Effector memory CD4-positive, alpha-beta T cell (primary cell): Measurements from ENCODE around the gene DPP10.

ENCODE experiments used
- DNase-seq, 3 donors: peaks; one replicate each; pipeline ENCODE4 v3.0.0-alpha.2; 2020
- H3K27ac ChIP-seq: 2 replicates; pipeline ENCODE4 v1.7.0; 2013; ENCODE audit warnings: mild to moderate bottlenecking, low read length, moderate library complexity; ENCODE audit not compliant: insufficient read depth, poor library complexity, severe bottlenecking
- H3K27me3 ChIP-seq: replicated peaks from 2 replicates; pipeline ENCODE4 v1.7.0; 2013; ENCODE audit warnings: mild to moderate bottlenecking, low read length; ENCODE audit not compliant: insufficient read depth, control insufficient read depth, poor library complexity, severe bottlenecking
- H3K36me3 ChIP-seq: 2 replicates; pipeline ENCODE4 v1.7.0; 2013; ENCODE audit warnings: mild to moderate bottlenecking, low read length, moderate library complexity; ENCODE audit not compliant: control insufficient read depth, insufficient read depth
- H3K4me1 ChIP-seq: 2 replicates; pipeline ENCODE4 v1.7.0; 2013; ENCODE audit warnings: low read length, mild to moderate bottlenecking; ENCODE audit not compliant: control insufficient read depth, insufficient read depth, poor library complexity, severe bottlenecking
- H3K4me3 ChIP-seq: 2 replicates; pipeline ENCODE4 v1.7.0; 2013; ENCODE audit warnings: low read length, low read depth, mild to moderate bottlenecking; ENCODE audit not compliant: insufficient read depth, poor library complexity, severe bottlenecking
- H3K9me3 ChIP-seq: 2 replicates; pipeline ENCODE4 v1.7.0; 2013; ENCODE audit warnings: mild to moderate bottlenecking, low read length, moderate library complexity; ENCODE audit not compliant: control insufficient read depth

The DPP10 gene

GRCh38 chr2:114805195-114805594 lies 362.8 kb downstream of the DPP10 start:
- Histone ChIP-seq H3K4me1 (no peaks in the 10 kb centered on the region), H3K9me3 (no peaks in the 10 kb centered on the region), H3K36me3 (no peaks in the 10 kb centered on the region), H3K4me3 (no peak overlapping the region), H3K27me3 (no peaks in the 10 kb centered on the region), H3K27ac (no peak overlapping the region)
- DNase-seq: no peak

- H3K4me1 ChIP-seq: no peaks in the 10 kb centered on the region
- DNase-seq: no peak
- H3K27ac ChIP-seq: no peak overlapping the region
- H3K36me3 ChIP-seq: no peaks in the 10 kb centered on the region
- no peaks in the 10 kb centered on the region for H3K9me3 ChIP-seq
- no peaks in the 10 kb centered on the region for H3K27me3 ChIP-seq
- no peak overlapping the region for H3K4me3 ChIP-seq
Measured at GRCh38 chr2:114810092-114810491, 367.7 kb downstream of the DPP10 start.

- no peaks in the 10 kb centered on the region for H3K4me1 ChIP-seq
- no peak for DNase-seq
- H3K27ac ChIP-seq: no peak overlapping the region
- H3K9me3 ChIP-seq: no peaks in the 10 kb centered on the region
- H3K36me3 ChIP-seq: no peaks in the 10 kb centered on the region
- no peaks in the 10 kb centered on the region for H3K27me3 ChIP-seq
- no peak overlapping the region for H3K4me3 ChIP-seq
Measured at GRCh38 chr2:114812261-114812660, 369.8 kb downstream of the DPP10 start.

- no peaks in the 10 kb centered on the region for H3K9me3 ChIP-seq
- no peaks in the 10 kb centered on the region for H3K36me3 ChIP-seq
- H3K4me3 ChIP-seq: no peak overlapping the region
- no peaks in the 10 kb centered on the region for H3K4me1 ChIP-seq
- no peak for DNase-seq
- no peak overlapping the region for H3K27ac ChIP-seq
- H3K27me3 ChIP-seq: no peaks in the 10 kb centered on the region
Measured at GRCh38 chr2:114814355-114814754, 371.9 kb downstream of the DPP10 start.

- Histone ChIP-seq H3K4me1 (no peaks in the 10 kb centered on the region), H3K27me3 (no peaks in the 10 kb centered on the region), H3K27ac (no peak overlapping the region), H3K9me3 (no peaks in the 10 kb centered on the region), H3K4me3 (no peak overlapping the region), H3K36me3 (no peaks in the 10 kb centered on the region)
- no peak for DNase-seq
Measured at GRCh38 chr2:114821055-114821454, 378.6 kb downstream of the DPP10 start.

- Histone ChIP-seq H3K27me3 (no peaks in the 10 kb centered on the region), H3K27ac (no peak overlapping the region), H3K36me3 (no peaks in the 10 kb centered on the region), H3K4me3 (no peak overlapping the region), H3K9me3 (no peaks in the 10 kb centered on the region), H3K4me1 (no peaks in the 10 kb centered on the region)
- no peak for DNase-seq
Measured at GRCh38 chr2:114843963-114844362, 401.5 kb downstream of the DPP10 start.

- Histone ChIP-seq H3K9me3 (no peaks in the 10 kb centered on the region), H3K36me3 (no peaks in the 10 kb centered on the region), H3K4me1 (no peaks in the 10 kb centered on the region), H3K27me3 (no peaks in the 10 kb centered on the region), H3K27ac (no peak overlapping the region), H3K4me3 (no peak overlapping the region)
- no peak for DNase-seq
Measured at GRCh38 chr2:114857196-114857595, 414.8 kb downstream of the DPP10 start.

- DNase-seq: no peak
- Histone ChIP-seq H3K36me3 (no peaks in the 10 kb centered on the region), H3K9me3 (no peaks in the 10 kb centered on the region), H3K27me3 (no peaks in the 10 kb centered on the region), H3K4me1 (no peaks in the 10 kb centered on the region), H3K27ac (no peak overlapping the region), H3K4me3 (no peak overlapping the region)
Measured at GRCh38 chr2:114859726-114860510, 417.5 kb downstream of the DPP10 start.

- no peaks in the 10 kb centered on the region for H3K4me1 ChIP-seq
- H3K27me3 ChIP-seq: no peaks in the 10 kb centered on the region
- no peak overlapping the region for H3K4me3 ChIP-seq
- H3K9me3 ChIP-seq: no peaks in the 10 kb centered on the region
- no peak for DNase-seq
- H3K27ac ChIP-seq: no peak overlapping the region
- no peaks in the 10 kb centered on the region for H3K36me3 ChIP-seq
Measured at GRCh38 chr2:114862243-114862642, 419.8 kb downstream of the DPP10 start.

GRCh38 chr2:114864901-114865300 lies 422.5 kb downstream of the DPP10 start:
- Histone ChIP-seq H3K36me3 (no peaks in the 10 kb centered on the region), H3K4me1 (no peaks in the 10 kb centered on the region), H3K27me3 (no peaks in the 10 kb centered on the region), H3K27ac (no peak overlapping the region), H3K9me3 (no peaks in the 10 kb centered on the region), H3K4me3 (no peak overlapping the region)
- no peak for DNase-seq
